HepG2 (cell line): Measurements from ENCODE around the gene LZTS2. TPM values are rescaled to one million over a fixed set of nuclear protein-coding genes. Genes with fewer than 3 reads are reported as not detected.

Experiments used
- ATAC-seq: fragments of 200-7000 bp; cut with Tn5 transposase; 3 replicates; pipeline ENCODE4 v1.9.1; 2020; ENCODE audit warnings: mild to moderate bottlenecking, moderate library complexity
- BruUV-seq: library from RNA; stranded (reverse); fragments of 400-500 nt; replicated peaks from 2 replicates; lab custom pipeline; 2021; lab: Mats Ljungman, UMichigan
- CTCF ChIA-PET: fragments of 300-600 bp; formaldehyde crosslinking; extraction: SDS; loops from one replicate; lab custom pipeline; 2021; ENCODE audit warnings: low total read pairs, inconsistent platforms, low intra/inter-chr PET ratio; lab: Yijun Ruan, JAX
- POLR2A ChIA-PET: fragments of 350-600 bp; sonication (Branson Sonifier 250); formaldehyde crosslinking; loops from one replicate; lab custom pipeline; 2020; ENCODE audit warnings: antibody characterized with exemption, inconsistent platforms; lab: Yijun Ruan, JAX
- DNase-seq: peaks from one replicate; pipeline ENCODE4 v3.0.0-alpha.2; 2015; ENCODE audit warnings: low spot score
- FAIRE-seq: peaks from 3 replicates; lab custom pipeline; 2011; peaks lifted over from hg19 to GRCh38; lab: Jason Lieb, UNC
- H2AFZ ChIP-seq: one replicate; pipeline ENCODE4 v1.6.1; 2011; ENCODE audit warnings: low read length, inconsistent platforms
- H3K27ac ChIP-seq: fragments of 300-600 bp; 3 replicates; pipeline ENCODE4 v1.8.0; 2011; ENCODE audit warnings: mixed run types, mild to moderate bottlenecking, mixed read lengths, low read length, inconsistent platforms; ENCODE audit not compliant: insufficient read depth; ENCODE audit errors: extremely low read length
- H3K27me3 ChIP-seq, 2 experiments: fragments of 200-600 bp in 1 of 2; 2 replicates in 1 of 2; 3 replicates in 1 of 2; pipeline versions ENCODE4 v1.6.0 to v1.8.0; 2011; ENCODE audit warnings: low read length in 2 of 2, mild to moderate bottlenecking in 2 of 2, moderate library complexity in 2 of 2, inconsistent platforms in 1 of 2; ENCODE audit not compliant: insufficient read depth in 2 of 2, control insufficient read depth in 1 of 2
- H3K36me3 ChIP-seq, 2 experiments: fragments of 200-600 bp in 1 of 2; replicated peaks in 1 of 2; 2 replicates in 1 of 2; 3 replicates in 1 of 2; pipeline versions ENCODE4 v1.5.1 to v1.8.0; 2011; ENCODE audit warnings: low read length in 2 of 2, inconsistent platforms in 1 of 2; ENCODE audit not compliant: insufficient read depth in 2 of 2, control insufficient read depth in 1 of 2
- H3K4me1 ChIP-seq: 2 replicates; pipeline ENCODE4 v1.5.1; 2012; ENCODE audit warnings: low read length, inconsistent platforms; ENCODE audit not compliant: insufficient read depth
- H3K4me2 ChIP-seq: 2 replicates; pipeline ENCODE4 v1.6.0; 2011; ENCODE audit warnings: low read depth, low read length, inconsistent platforms
- H3K4me3 ChIP-seq, 3 experiments: fragments of 200-600 bp in 1 of 3; sonication (generic), shearing (Covaris generic) in 1 of 3; replicated peaks in 1 of 3; 2 replicates each; pipeline ENCODE4 v1.5.1; 2011 to 2016; ENCODE audit warnings: low read length in 3 of 3, inconsistent platforms in 2 of 3, low read depth in 2 of 3, mild to moderate bottlenecking in 2 of 3, control low read depth in 1 of 3, mixed read lengths in 1 of 3; ENCODE audit not compliant: insufficient read depth in 1 of 3
- H3K79me2 ChIP-seq: one replicate; pipeline ENCODE4 v1.6.1; 2011; ENCODE audit warnings: low read length, inconsistent platforms; ENCODE audit not compliant: insufficient read depth
- H3K9ac ChIP-seq: 2 replicates; pipeline ENCODE4 v1.6.0; 2011; ENCODE audit warnings: mild to moderate bottlenecking, low read depth, low read length, inconsistent platforms; ENCODE audit not compliant: insufficient read depth
- H3K9me3 ChIP-seq: 2 replicates; pipeline ENCODE4 v1.5.1; 2012; ENCODE audit warnings: mild to moderate bottlenecking, low read length
- H4K20me1 ChIP-seq: 2 replicates; pipeline ENCODE4 v1.6.0; 2011; ENCODE audit warnings: inconsistent platforms, mild to moderate bottlenecking, low read length, moderate library complexity; ENCODE audit not compliant: insufficient read depth
- AGO2 ChIP-seq: fragments of 200-400 bp; formaldehyde crosslinking; optimal IDR thresholded peaks from 2 replicates; pipeline ENCODE3; 2017; ENCODE audit warnings: mild to moderate bottlenecking, low read depth, low read length, moderate library complexity
- CAMTA2 ChIP-seq: sonication (generic); formaldehyde crosslinking; IDR thresholded peaks from 2 replicates; pipeline ENCODE4 v1.4.0; 2020; ENCODE audit warnings: mild to moderate bottlenecking, missing genetic modification reagents, borderline replicate concordance
- CSRNP1 ChIP-seq: sonication (generic); formaldehyde crosslinking; IDR thresholded peaks from 2 replicates; pipeline ENCODE4 v1.8.1; 2023; ENCODE audit warnings: mild to moderate bottlenecking, missing genetic modification reagents
- RBFOX2 ChIP-seq: fragments of 200-400 bp; formaldehyde crosslinking; IDR thresholded peaks from 2 replicates; pipeline ENCODE4 v1.6.1; 2017; ENCODE audit warnings: low read depth, mild to moderate bottlenecking, low read length
- REL ChIP-seq: sonication (generic); formaldehyde crosslinking; conservative IDR thresholded peaks from 2 replicates; pipeline ENCODE4 v1.8.0; 2022; ENCODE audit warnings: mild to moderate bottlenecking, missing genetic modification reagents, moderate library complexity
- ZBTB37 ChIP-seq: sonication (generic); formaldehyde crosslinking; IDR thresholded peaks from 2 replicates; pipeline ENCODE4 v1.4.0; 2020; ENCODE audit warnings: mild to moderate bottlenecking, missing genetic modification reagents
- ZNF337 ChIP-seq: sonication (generic); formaldehyde crosslinking; IDR thresholded peaks from 2 replicates; pipeline ENCODE4 v1.5.1; 2020; ENCODE audit warnings: missing genetic modification reagents, low read depth, mild to moderate bottlenecking, borderline replicate concordance
- ZNF382 ChIP-seq: sonication (generic); formaldehyde crosslinking; IDR thresholded peaks from 2 replicates; pipeline ENCODE4 v1.5.0; 2020; ENCODE audit warnings: missing genetic modification reagents, mild to moderate bottlenecking, borderline replicate concordance
- ZNF687 ChIP-seq: sonication (generic); formaldehyde crosslinking; IDR thresholded peaks from 2 replicates; pipeline ENCODE4 v1.5.1; 2020; ENCODE audit warnings: mild to moderate bottlenecking, missing genetic modification reagents, moderate library complexity
- ZNF737 ChIP-seq: sonication (generic); formaldehyde crosslinking; IDR thresholded peaks from 2 replicates; pipeline ENCODE4 v1.5.0; 2020; ENCODE audit warnings: missing genetic modification reagents, mild to moderate bottlenecking, borderline replicate concordance
- ZNF761 ChIP-seq: sonication (generic); formaldehyde crosslinking; conservative IDR thresholded peaks from 2 replicates; pipeline ENCODE4 v1.4.0; 2020; ENCODE audit warnings: mild to moderate bottlenecking, missing genetic modification reagents
- ZNF788 ChIP-seq: sonication (generic); formaldehyde crosslinking; IDR thresholded peaks from 2 replicates; pipeline ENCODE4 v1.5.0; 2020; ENCODE audit warnings: mild to moderate bottlenecking, missing genetic modification reagents, borderline replicate concordance
- WGBS: methylation state at CpG from one replicate; pipeline ENCODE4 v1.1.6; 2017; ENCODE audit warnings: low lambda C conversion rate; 5-methylcytosine and 5-hydroxymethylcytosine counted together
- in situ Hi-C: cut with HindIII; loops from 2 replicates; pipeline ENCODE4 v1.10.0; 2017; ENCODE audit warnings: low pct_unique_long_range_greater_than_20kb; ENCODE audit not compliant: extremely low pct_ligation_motif_present
- intact Hi-C: fragments of 100-400 bp; cut with micrococcal nuclease; formaldehyde crosslinking; loops from one replicate; pipeline ENCODE4 v1.10.0; 2022; ENCODE audit not compliant: unreplicated experiment
- polyA plus RNA-seq, 8 experiments: library from polyadenylated mRNA; depleted of rRNA in 3 of 8; stranded (reverse) in 7 of 8; unstranded in 1 of 8; fragments of >200 nt; fragmentation: Illumina TruSeq in 4 of 8; extraction: Trizol in 4 of 8; gene quantifications; 2 replicates each; pipeline versions ENCODE4 v1.2.1 to v1.2.3, GENCODE V29; 2011 to 2016; ENCODE audit warnings: low read depth in 4 of 8, missing spikeins in 1 of 8, mixed read lengths in 1 of 8; ENCODE audit not compliant: insufficient read depth in 1 of 8
- total RNA-seq, 5 experiments: library from RNA; depleted of rRNA; stranded (reverse); fragments of >200 nt; fragmentation: Illumina TruSeq; extraction: Trizol; gene quantifications; 2 replicates each; pipeline ENCODE4 v1.2.3, GENCODE V29; 2016; ENCODE audit warnings: low read depth in 1 of 5
- TF ChIP-seq, protein P1 (sequence below): IDR thresholded peaks from 2 replicates; pipeline ENCODE4 v1.6.1; 2016; ENCODE audit warnings: missing compliant biosample characterization, missing genetic modification reagents, borderline replicate concordance

The LZTS2 gene
- total and polyA plus RNA-seq, 2 of the 13 experiments (the other 11 are each of a cell fraction or from before 2014, with no cell fraction given): 43.6 to 65.6 TPM

DNA sequence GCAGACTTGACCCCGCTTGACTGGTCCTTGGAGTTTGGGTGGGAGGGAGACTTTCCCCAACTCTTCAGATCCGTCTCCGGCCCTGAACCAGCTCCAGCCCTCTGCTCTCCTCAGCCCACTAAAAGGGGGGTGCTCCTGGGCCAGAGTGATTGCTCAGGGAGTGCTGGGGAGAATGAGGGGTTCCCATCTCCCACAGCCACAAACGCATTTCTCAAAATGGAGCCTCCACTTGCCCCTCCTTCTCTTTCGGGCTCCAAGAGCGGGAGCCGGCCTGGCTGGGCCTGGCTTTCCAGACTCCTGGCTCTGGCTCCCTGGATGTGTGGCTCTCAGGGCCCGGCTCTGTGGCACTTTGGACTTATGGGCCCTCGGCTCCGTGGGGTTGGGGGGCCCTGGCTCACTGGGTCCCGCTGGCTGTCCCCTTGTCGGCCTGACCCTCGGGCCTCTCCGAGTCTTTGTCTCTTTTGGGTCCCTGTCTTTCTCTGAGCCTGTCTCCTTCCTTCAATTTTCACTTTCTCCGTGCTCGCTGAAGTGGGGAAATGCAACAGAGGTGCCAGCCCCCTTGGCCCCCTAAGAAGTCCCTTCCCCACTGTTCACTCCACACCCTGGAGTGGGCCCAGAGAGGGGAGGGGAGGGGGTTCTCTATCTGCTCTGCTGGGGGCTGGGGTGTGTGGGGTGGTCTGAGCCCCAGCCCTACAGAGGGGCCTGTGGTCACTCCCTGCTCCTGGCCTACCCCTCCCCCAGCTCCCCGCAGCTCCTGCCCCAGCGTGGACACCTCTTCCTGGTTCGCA, 713 bp downstream of the LZTS2 start:
- BruUV-seq: no TSS peak
- WGBS: 21% methylated on average over 6 of the region's 19 CpGs
- POLR2A ChIA-PET: interaction anchor here (1.6 to 23.0 kb wide), 5 partner anchors 9 to 31 kb away, joined by 5 to 277 read pairs (median 56); partner anchors contain the start of genes MRPL43, SEMA4G and TWNK
- DNase-seq (no peak), FAIRE-seq (no peak), ATAC-seq (no peak)
- peaks cover 10 to 26% of the 10 kb centered on the region in 2 experiments; a peak in 4 of 5 replicates for H3K36me3 ChIP-seq
- no peaks in the 10 kb centered on the region for H3K9me3 ChIP-seq
- H3K27me3 ChIP-seq: no peaks in the 10 kb centered on the region; a peak in 1 of 5 replicates
- peak overlapping the region; percentile 90 for H3K4me2 ChIP-seq
- CTCF ChIA-PET: interaction anchor here (8.5 kb wide), 1 partner anchor 12 kb away, joined by 240 read pairs; no protein-coding TSS in a partner anchor
- H3K4me1 ChIP-seq: peaks cover 32% of the 10 kb centered on the region
- peak overlapping the region; percentile 81 for H3K27ac ChIP-seq
- intact Hi-C loops: no loop called here
- H2AFZ ChIP-seq: no peak overlapping the region
- peaks cover 32% of the 10 kb centered on the region for H3K79me2 ChIP-seq
- H3K9ac ChIP-seq: peak overlapping the region; percentile 95
- peak overlapping the region; percentile 91 to 99 (median 98) for H3K4me3 ChIP-seq
- in situ Hi-C loops: no loop called here
- no peaks in the 10 kb centered on the region; the same call in 1 of the 2 replicates for H4K20me1 ChIP-seq
- TF ChIP-seq REL (CRISPR knock-in tag): 0 out of 2 replicates have a peak, but pooled peaks have one; percentile 55
- peak; percentile 63; the same call in 1 of the 2 replicates for TF ChIP-seq ZBTB37 (CRISPR knock-in tag)
- TF ChIP-seq, protein P1, sequence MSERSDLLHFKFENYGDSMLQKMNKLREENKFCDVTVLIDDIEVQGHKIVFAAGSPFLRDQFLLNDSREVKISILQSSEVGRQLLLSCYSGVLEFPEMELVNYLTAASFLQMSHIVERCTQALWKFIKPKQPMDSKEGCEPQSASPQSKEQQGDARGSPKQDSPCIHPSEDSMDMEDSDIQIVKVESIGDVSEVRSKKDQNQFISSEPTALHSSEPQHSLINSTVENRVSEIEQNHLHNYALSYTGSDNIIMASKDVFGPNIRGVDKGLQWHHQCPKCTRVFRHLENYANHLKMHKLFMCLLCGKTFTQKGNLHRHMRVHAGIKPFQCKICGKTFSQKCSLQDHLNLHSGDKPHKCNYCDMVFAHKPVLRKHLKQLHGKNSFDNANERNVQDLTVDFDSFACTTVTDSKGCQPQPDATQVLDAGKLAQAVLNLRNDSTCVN: no peak
- TF ChIP-seq RBFOX2: 0 out of 2 replicates have a peak, but pooled peaks have one; percentile 4
- TF ChIP-seq ZNF382: no peak
- TF ChIP-seq ZNF737 (CRISPR knock-in tag): no peak
- TF ChIP-seq CSRNP1 (CRISPR knock-in tag): 0 out of 2 replicates have a peak, but pooled peaks have one; percentile 17
- TF ChIP-seq ZNF761 (CRISPR knock-in tag): 0 out of 2 replicates have a peak, but pooled peaks have one; percentile 9
- TF ChIP-seq AGO2: peak; percentile 67
- TF ChIP-seq ZNF337 (CRISPR knock-in tag): no peak
- TF ChIP-seq ZNF788 (CRISPR knock-in tag): no peak
- peak; percentile 54; the same call in 1 of the 2 replicates for TF ChIP-seq ZNF687 (CRISPR knock-in tag)
- 0 out of 2 replicates have a peak, but pooled peaks have one; percentile 32 for TF ChIP-seq CAMTA2 (CRISPR knock-in tag)
